Progenitor cell of endocrine pancreas (in vitro differentiated cells): ENCODE results near the gene TESK2. TPM values are rescaled to one million over a fixed set of nuclear protein-coding genes. Genes with fewer than 3 reads are reported as not detected.
"Not testable (repeated sequence)": the region's sequence is repeated elsewhere in the genome, so short reads cannot be mapped to it uniquely, and the experiment has no call there.

ENCODE experiments used
- DNase-seq: peaks from one replicate; pipeline ENCODE4 v3.0.0; 2021; ENCODE audit warnings: low spot score; ENCODE audit not compliant: unreplicated experiment
- H3K27ac Mint-ChIP-seq: 2 replicates; pipeline ENCODE4 v1.8.0; 2021; ENCODE audit warnings: mild to moderate bottlenecking, moderate library complexity, mixed read lengths
- H3K27me3 Mint-ChIP-seq: 2 replicates; pipeline ENCODE4 v1.8.0; 2021; ENCODE audit warnings: mixed read lengths
- H3K36me3 Mint-ChIP-seq: 2 replicates; pipeline ENCODE4 v1.8.0; 2022; ENCODE audit warnings: mixed read lengths; ENCODE audit not compliant: insufficient read depth
- H3K4me1 Mint-ChIP-seq: 2 replicates; pipeline ENCODE4 v1.8.0; 2021; ENCODE audit warnings: low read depth, mixed read lengths
- H3K4me3 Mint-ChIP-seq: 2 replicates; pipeline ENCODE4 v1.8.0; 2021; ENCODE audit warnings: low read depth, mild to moderate bottlenecking, moderate library complexity, mixed read lengths
- H3K9me3 Mint-ChIP-seq: 2 replicates; pipeline ENCODE4 v1.8.0; 2021; ENCODE audit warnings: low read depth, mixed read lengths
- total RNA-seq: library from RNA; stranded (reverse); gene quantifications from 2 replicates; pipeline ENCODE4 v1.2.1, GENCODE V29; 2021
- TF ChIP-seq, protein P1 (sequence below): fragments of 200-600 bp; sonication (generic); IDR thresholded peaks from one replicate; pipeline ENCODE4 v1.5.0; 2021; ENCODE audit warnings: antibody characterized with exemption, mild to moderate bottlenecking; ENCODE audit not compliant: unreplicated experiment

The TESK2 gene
- total RNA-seq, 1 donor from 2014 or later = 9.5 TPM

GRCh38 chr1:45530632-45531135 lies 39.7 kb upstream of the TESK2 start:
- H3K4me3 Mint-ChIP-seq = no peak overlapping the region

DNA sequence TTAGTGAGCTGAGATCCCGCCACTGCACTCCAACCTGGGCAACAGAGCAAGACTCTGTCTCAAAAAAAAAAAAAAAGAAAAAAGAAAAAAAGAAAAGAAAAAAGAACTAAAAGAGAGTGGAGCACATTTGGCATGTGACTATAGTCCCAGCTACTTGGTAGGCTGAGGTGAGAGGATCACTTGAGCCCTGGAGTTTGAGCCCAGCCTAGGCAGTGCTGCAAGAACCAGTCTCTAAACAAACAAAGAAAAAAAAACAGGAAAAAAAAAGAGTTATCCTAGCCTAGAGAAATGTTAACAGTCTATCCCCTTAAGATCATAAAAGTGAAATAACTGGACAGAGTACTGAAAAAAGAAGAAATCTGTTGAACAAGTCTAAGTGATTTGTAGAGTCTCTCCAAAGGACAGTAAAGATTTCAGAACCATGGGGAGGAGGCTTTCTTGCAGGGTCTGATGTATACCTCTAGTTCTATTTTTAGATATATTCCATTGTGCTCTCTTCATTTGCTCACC lies 35.2 kb upstream of the TESK2 start:
- DNase-seq = no peak
- peaks cover 14% of the 10 kb centered on the region for H3K4me1 Mint-ChIP-seq
- H3K36me3 Mint-ChIP-seq = no peaks in the 10 kb centered on the region
- H3K9me3 Mint-ChIP-seq = no peaks in the 10 kb centered on the region
- no peak overlapping the region for H3K4me3 Mint-ChIP-seq
- H3K27me3 Mint-ChIP-seq = no peaks in the 10 kb centered on the region
- TF ChIP-seq, protein P1, sequence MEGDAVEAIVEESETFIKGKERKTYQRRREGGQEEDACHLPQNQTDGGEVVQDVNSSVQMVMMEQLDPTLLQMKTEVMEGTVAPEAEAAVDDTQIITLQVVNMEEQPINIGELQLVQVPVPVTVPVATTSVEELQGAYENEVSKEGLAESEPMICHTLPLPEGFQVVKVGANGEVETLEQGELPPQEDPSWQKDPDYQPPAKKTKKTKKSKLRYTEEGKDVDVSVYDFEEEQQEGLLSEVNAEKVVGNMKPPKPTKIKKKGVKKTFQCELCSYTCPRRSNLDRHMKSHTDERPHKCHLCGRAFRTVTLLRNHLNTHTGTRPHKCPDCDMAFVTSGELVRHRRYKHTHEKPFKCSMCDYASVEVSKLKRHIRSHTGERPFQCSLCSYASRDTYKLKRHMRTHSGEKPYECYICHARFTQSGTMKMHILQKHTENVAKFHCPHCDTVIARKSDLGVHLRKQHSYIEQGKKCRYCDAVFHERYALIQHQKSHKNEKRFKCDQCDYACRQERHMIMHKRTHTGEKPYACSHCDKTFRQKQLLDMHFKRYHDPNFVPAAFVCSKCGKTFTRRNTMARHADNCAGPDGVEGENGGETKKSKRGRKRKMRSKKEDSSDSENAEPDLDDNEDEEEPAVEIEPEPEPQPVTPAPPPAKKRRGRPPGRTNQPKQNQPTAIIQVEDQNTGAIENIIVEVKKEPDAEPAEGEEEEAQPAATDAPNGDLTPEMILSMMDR = no peak
- no peak overlapping the region for H3K27ac Mint-ChIP-seq

More at GRCh38 chr1:45530632-45531135, 39.7 kb upstream of the TESK2 start:
- H3K27me3 Mint-ChIP-seq = peaks cover 2% of the 10 kb centered on the region
- no peak overlapping the region for H3K27ac Mint-ChIP-seq
- DNase-seq = no peak
- TF ChIP-seq, protein P1 = no peak
- peaks cover 7% of the 10 kb centered on the region for H3K4me1 Mint-ChIP-seq
- no peaks in the 10 kb centered on the region for H3K36me3 Mint-ChIP-seq
- H3K9me3 Mint-ChIP-seq = no peaks in the 10 kb centered on the region

DNA sequence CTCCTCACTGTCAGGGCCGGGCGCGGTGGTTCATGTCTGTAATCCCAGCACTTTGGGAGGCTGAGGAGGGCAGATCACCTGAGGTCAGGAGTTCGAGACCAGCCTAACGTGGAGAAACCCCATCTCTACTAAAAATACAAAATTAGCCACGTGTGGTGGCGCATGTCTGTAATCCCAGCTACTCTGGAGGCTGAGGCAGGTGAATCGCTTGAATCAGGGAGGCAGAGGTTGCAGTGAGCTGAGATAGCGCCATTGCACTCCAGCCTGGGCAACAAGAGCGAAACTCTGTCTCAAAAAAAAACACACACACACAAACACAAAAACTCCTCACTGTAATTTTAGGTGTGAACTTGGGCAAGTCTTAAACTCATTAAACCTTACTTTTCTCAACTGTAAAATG lies 33.0 kb upstream of the TESK2 start:
- not testable (repeated sequence) for H3K27ac Mint-ChIP-seq, H3K36me3 Mint-ChIP-seq, H3K27me3 Mint-ChIP-seq, H3K9me3 Mint-ChIP-seq, DNase-seq, H3K4me3 Mint-ChIP-seq
- H3K4me1 Mint-ChIP-seq = peaks cover 19% of the 10 kb centered on the region

- not testable (repeated sequence) for DNase-seq, H3K27ac Mint-ChIP-seq, H3K36me3 Mint-ChIP-seq
These were observed 32.6 kb upstream of the TESK2 start for GRCh38 chr1:45523516-45523915.

DNA sequence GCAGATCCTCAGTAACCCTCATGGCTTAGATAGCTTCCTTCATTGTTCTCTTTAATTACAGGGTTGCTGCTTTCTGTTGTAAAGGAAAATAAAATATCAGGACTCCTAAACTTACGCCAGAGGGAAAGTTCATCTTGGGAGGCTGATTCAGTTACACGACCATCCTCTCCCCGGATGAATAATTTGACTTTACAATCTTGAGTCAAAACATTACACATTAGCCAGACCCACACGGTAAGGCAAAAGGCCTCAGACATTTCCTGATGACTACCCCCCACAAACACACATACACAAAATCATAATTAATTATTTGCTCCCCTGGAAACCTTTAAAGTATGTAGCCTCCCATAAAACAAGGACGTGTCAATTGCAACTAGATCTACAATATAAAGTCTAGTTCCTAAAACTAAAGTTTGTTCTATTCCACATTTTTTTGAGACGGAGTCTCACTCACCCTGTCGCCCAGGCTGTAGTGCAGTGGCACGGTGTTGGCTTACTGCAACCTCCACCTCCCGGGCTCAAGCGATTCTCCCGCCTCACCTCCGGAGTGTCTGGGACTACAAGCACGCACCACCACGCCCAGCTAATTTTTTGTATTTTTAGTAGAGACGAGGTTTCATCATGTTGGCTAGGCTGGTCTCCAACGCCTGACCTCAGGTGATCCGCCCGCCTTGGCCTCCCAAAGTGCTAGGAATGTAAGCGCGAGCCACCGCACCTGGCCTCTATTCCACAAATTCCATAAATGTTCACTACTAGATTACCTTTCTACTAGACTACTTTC lies 31.6 kb upstream of the TESK2 start:
- TF ChIP-seq, protein P1 = no peak
- Mint-ChIP-seq H3K27me3 (no peaks in the 10 kb centered on the region), H3K36me3 (no peaks in the 10 kb centered on the region), H3K27ac (peak overlapping the region; percentile 97), H3K9me3 (no peaks in the 10 kb centered on the region), H3K4me1 (peaks cover 21% of the 10 kb centered on the region), H3K4me3 (peak overlapping the region; percentile 92)
- no peak for DNase-seq

More at GRCh38 chr1:45523516-45523915, 32.6 kb upstream of the TESK2 start:
- peaks cover 21% of the 10 kb centered on the region for H3K4me1 Mint-ChIP-seq
- H3K27me3 Mint-ChIP-seq, H3K9me3 Mint-ChIP-seq: not testable (repeated sequence)
- peak overlapping the region; percentile 5 for H3K4me3 Mint-ChIP-seq

GRCh38 chr1:45521413-45522323 lies 30.7 kb upstream of the TESK2 start, which contains the start of gene PRDX1:
TSS of gene PRDX1 (minus strand) at chr1:45521884. CDS start at chr1:45519043, 2,841 bp downstream.
- Mint-ChIP-seq H3K36me3 (peaks cover 6% of the 10 kb centered on the region), H3K4me1 (peaks cover 21% of the 10 kb centered on the region), H3K27ac (peak within 1 kb of the TSS; percentile 97), H3K27me3 (no peaks in the 10 kb centered on the region), H3K4me3 (peak within 1 kb of the TSS; percentile 92), H3K9me3 (no peaks in the 10 kb centered on the region)
- TF ChIP-seq, protein P1 = no peak
- peak; percentile 96 for DNase-seq

- not testable (repeated sequence) for H3K27ac Mint-ChIP-seq, H3K9me3 Mint-ChIP-seq, H3K27me3 Mint-ChIP-seq, DNase-seq
- peaks cover 21% of the 10 kb centered on the region for H3K4me1 Mint-ChIP-seq
- H3K36me3 Mint-ChIP-seq = peaks cover 20% of the 10 kb centered on the region
- peak overlapping the region; percentile 92 for H3K4me3 Mint-ChIP-seq
These were observed 28.8 kb upstream of the TESK2 start for GRCh38 chr1:45519774-45520173.
